GM23338 (cell line): ENCODE results near the gene RINT1.

Source experiments
- CREB1 ChIP-seq: fragments of 250-450 bp; sonication (Bioruptor Pico); IDR thresholded peaks from 2 replicates; pipeline ENCODE4 v1.5.0; 2020; ENCODE audit warnings: low read depth, mild to moderate bottlenecking, moderate library complexity
- CTCF ChIP-seq, 2 experiments: fragments of 200-600 bp in 1 of 2; sonication (generic) in 1 of 2; conservative IDR thresholded peaks; 2 replicates each; pipeline versions ENCODE4 v1.5.1 to v1.6.1; 2016 to 2017; ENCODE audit warnings: antibody characterized with exemption in 2 of 2, low read depth in 2 of 2, mild to moderate bottlenecking in 2 of 2, moderate library complexity in 1 of 2
- EZH2 ChIP-seq: fragments of 200-600 bp; sonication (generic); IDR thresholded peaks from one replicate; pipeline ENCODE4 v1.8.0; 2017; ENCODE audit warnings: antibody characterized with exemption, mild to moderate bottlenecking, low read depth; ENCODE audit not compliant: unreplicated experiment
- EZH2phosphoT487 ChIP-seq: fragments of 200-600 bp; sonication (generic); IDR thresholded peaks from one replicate; pipeline ENCODE4 v1.8.1; 2018; ENCODE audit warnings: antibody characterized with exemption; ENCODE audit not compliant: unreplicated experiment
- NANOG ChIP-seq: IDR thresholded peaks from 2 replicates; pipeline ENCODE4 v1.6.1; 2016; ENCODE audit warnings: antibody characterized with exemption, borderline replicate concordance
- POLR2AphosphoS5 ChIP-seq: IDR thresholded peaks from 2 replicates; pipeline ENCODE4 v1.6.1; 2016; ENCODE audit warnings: antibody characterized with exemption, low read depth
- REST ChIP-seq: IDR thresholded peaks from one replicate; pipeline ENCODE4 v1.6.1; 2018; ENCODE audit warnings: antibody characterized with exemption; ENCODE audit not compliant: unreplicated experiment

GRCh38 chr7:105567024-105567423 is 35.0 kb downstream of the RINT1 start:
- TF ChIP-seq CTCF (conservative IDR thresholded peaks at IDR 0.05; ENCODE audit: low read depth in 2 of 2) (no peak), EZH2 (no peak), NANOG (no peak), REST (no peak), EZH2phosphoT487 (no peak), POLR2AphosphoS5 (no peak), CREB1 (no peak)
